Neuronal stem cell (in vitro differentiated cells): ENCODE measurements around the gene JPH3.
A peak's percentile ranks its signal among the peaks of the same experiment; 100 is the strongest.

ENCODE experiments used
- DNase-seq: peaks from one replicate; pipeline ENCODE4 v3.0.0-alpha.2; 2013; ENCODE audit warnings: low spot score
- H2AFZ ChIP-seq: one replicate; pipeline ENCODE4 v1.6.1; 2013; ENCODE audit warnings: mild to moderate bottlenecking, low read length, inconsistent platforms
- H2AK5ac ChIP-seq: 2 replicates; pipeline ENCODE4 v1.6.1; 2013; ENCODE audit warnings: low read depth, mild to moderate bottlenecking, inconsistent platforms, low read length, moderate library complexity, mixed read lengths
- H2BK120ac ChIP-seq: 2 replicates; pipeline ENCODE4 v1.6.1; 2013; ENCODE audit warnings: low read depth, mild to moderate bottlenecking, inconsistent platforms, low read length, moderate library complexity, mixed read lengths
- H2BK12ac ChIP-seq: one replicate; pipeline ENCODE4 v1.6.1; 2013; ENCODE audit warnings: low read length, inconsistent platforms
- H2BK15ac ChIP-seq: 2 replicates; pipeline ENCODE4 v1.6.1; 2013; ENCODE audit warnings: mild to moderate bottlenecking, low read length, inconsistent platforms, mixed read lengths
- H2BK5ac ChIP-seq: one replicate; pipeline ENCODE4 v1.6.1; 2013; ENCODE audit warnings: inconsistent platforms, mild to moderate bottlenecking, low read length, moderate library complexity
- H3K14ac ChIP-seq: one replicate; pipeline ENCODE4 v1.6.1; 2013; ENCODE audit warnings: low read length, inconsistent platforms
- H3K18ac ChIP-seq: 2 replicates; pipeline ENCODE4 v1.6.1; 2013; ENCODE audit warnings: low read length, inconsistent platforms
- H3K23ac ChIP-seq: 2 replicates; pipeline ENCODE4 v1.6.1; 2013; ENCODE audit warnings: low read depth, mild to moderate bottlenecking, mixed read lengths, low read length, inconsistent platforms; ENCODE audit not compliant: poor library complexity
- H3K27ac ChIP-seq: replicated peaks from 3 replicates; pipeline ENCODE4 v1.5.1; 2013; ENCODE audit warnings: low read length, inconsistent platforms
- H3K27me3 ChIP-seq, 3 experiments: 2 replicates each; pipeline ENCODE4 v1.6.1; 2013; ENCODE audit warnings: low read length in 3 of 3, mild to moderate bottlenecking in 2 of 3, inconsistent platforms in 1 of 3, low read depth in 1 of 3, mixed read lengths in 1 of 3, moderate library complexity in 1 of 3; ENCODE audit not compliant: control insufficient read depth in 3 of 3, insufficient read depth in 3 of 3
- H3K36me3 ChIP-seq, 2 donors: replicated peaks in 1 of 2; 2 replicates each; pipeline ENCODE4 v1.6.1; 2013; ENCODE audit warnings: low read length in 2 of 2; ENCODE audit not compliant: control insufficient read depth in 2 of 2, insufficient read depth in 2 of 2
- H3K4ac ChIP-seq: 2 replicates; pipeline ENCODE4 v1.6.1; 2013; ENCODE audit warnings: inconsistent platforms, mild to moderate bottlenecking, low read length, moderate library complexity
- H3K4me1 ChIP-seq, 2 donors: 1 replicate in 1 of 2; 2 replicates in 1 of 2; pipeline ENCODE4 v1.6.1; 2013; ENCODE audit warnings: low read length in 2 of 2, low read depth in 1 of 2; ENCODE audit not compliant: control insufficient read depth in 2 of 2, insufficient read depth in 1 of 2
- H3K4me2 ChIP-seq: one replicate; pipeline ENCODE4 v1.6.1; 2013; ENCODE audit warnings: mild to moderate bottlenecking, low read length, inconsistent platforms; ENCODE audit not compliant: insufficient read depth, poor library complexity, severe bottlenecking
- H3K4me3 ChIP-seq, 2 donors: 2 replicates each; pipeline ENCODE4 v1.5.1; 2013; ENCODE audit warnings: low read length in 2 of 2, mild to moderate bottlenecking in 2 of 2, inconsistent platforms in 1 of 2, moderate library complexity in 1 of 2
- H3K79me1 ChIP-seq: one replicate; pipeline ENCODE4 v1.6.1; 2013; ENCODE audit warnings: low read depth, mild to moderate bottlenecking, inconsistent platforms, low read length, moderate library complexity
- H3K9ac ChIP-seq: one replicate; pipeline ENCODE4 v1.6.1; 2013; ENCODE audit warnings: mild to moderate bottlenecking, low read depth, low read length, inconsistent platforms; ENCODE audit not compliant: poor library complexity
- H3K9me3 ChIP-seq, 2 donors: replicated peaks in 1 of 2; 2 replicates each; pipeline versions ENCODE3 to v1.6.1; 2013; ENCODE audit warnings: low read length in 2 of 2, mild to moderate bottlenecking in 2 of 2, inconsistent platforms in 1 of 2, low read depth in 1 of 2, mixed read lengths in 1 of 2, moderate library complexity in 1 of 2; ENCODE audit not compliant: control insufficient read depth in 2 of 2, insufficient read depth in 1 of 2
- H4K8ac ChIP-seq: one replicate; pipeline ENCODE4 v1.6.1; 2013; ENCODE audit warnings: low read depth, mild to moderate bottlenecking, inconsistent platforms, low read length, moderate library complexity
- H4K91ac ChIP-seq: one replicate; pipeline ENCODE4 v1.6.1; 2013; ENCODE audit warnings: low read length, low read depth, mild to moderate bottlenecking, inconsistent platforms; ENCODE audit not compliant: poor library complexity
- WGBS, 2 donors: extraction: QIAGEN DNeasy Blood & Tissue Kit; methylation state at CpG; one replicate each; pipeline ENCODE4 v1.1.7; 2013; ENCODE audit warnings: missing lambda C conversion rate in 2 of 2, mixed read lengths in 1 of 2; ENCODE audit not compliant: insufficient read length in 2 of 2, insufficient replicate concordance in 1 of 2; ENCODE audit errors: extremely low coverage in 2 of 2; 5-methylcytosine and 5-hydroxymethylcytosine counted together

Gene JPH3

DNA sequence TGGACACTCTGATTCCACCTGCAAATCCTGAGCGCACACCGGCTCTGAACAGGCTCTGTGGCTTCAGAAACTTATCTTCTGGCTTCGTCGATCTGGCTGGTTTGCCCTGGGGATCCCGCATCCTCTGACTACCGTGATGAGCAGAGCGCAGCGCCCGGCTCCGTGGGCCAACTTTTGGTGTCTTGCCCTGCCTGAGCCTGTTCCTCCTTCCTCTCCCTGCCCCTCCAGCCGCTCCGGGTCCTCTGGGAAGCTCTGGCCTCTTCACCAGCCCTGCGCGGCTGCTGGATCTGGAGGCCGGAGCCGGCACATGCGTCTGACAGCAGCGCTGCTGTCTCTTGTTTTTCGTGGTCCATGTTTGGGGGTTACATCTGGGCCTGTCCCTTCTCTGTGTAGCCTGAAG lies 65.6 kb downstream of the JPH3 start:
- Histone ChIP-seq H2BK12ac (no peak overlapping the region), H2AK5ac (no peak overlapping the region), H3K14ac (peak overlapping the region; percentile 38), H4K91ac (no peak overlapping the region), H3K9me3 (no peaks in the 10 kb centered on the region), H3K18ac (no peak overlapping the region), H3K23ac (no peak overlapping the region), H2BK15ac (no peak overlapping the region), H2BK120ac (no peak overlapping the region), H2BK5ac (no peak overlapping the region), H3K79me1 (peaks cover 3% of the 10 kb centered on the region), H3K27ac (no peak overlapping the region), H2AFZ (no peak overlapping the region), H3K4ac (peak overlapping the region; percentile 66), H3K9ac (no peak overlapping the region), H3K36me3 (no peaks in the 10 kb centered on the region), H3K27me3 (no peaks in the 10 kb centered on the region), H4K8ac (no peak overlapping the region), H3K4me3 (no peak overlapping the region), H3K4me1 (no peaks in the 10 kb centered on the region), H3K4me2 (no peak overlapping the region)
- no CpG with 5 or more reads among the region's 19 CpGs for WGBS, 2 donors
- DNase-seq: no peak

GRCh38 chr16:87669672-87670071 lies 67.4 kb downstream of the JPH3 start:
- Histone ChIP-seq H4K8ac (no peak overlapping the region), H2AFZ (no peak overlapping the region), H2AK5ac (no peak overlapping the region), H3K27me3 (no peaks in the 10 kb centered on the region), H3K9me3 (no peaks in the 10 kb centered on the region), H3K36me3 (no peaks in the 10 kb centered on the region), H2BK15ac (no peak overlapping the region), H3K18ac (peak overlapping the region; percentile 27), H3K9ac (no peak overlapping the region), H2BK12ac (no peak overlapping the region), H3K4ac (no peak overlapping the region), H3K4me1 (no peaks in the 10 kb centered on the region), H3K4me3 (no peak overlapping the region), H3K4me2 (no peak overlapping the region), H2BK120ac (no peak overlapping the region), H3K79me1 (peaks cover 3% of the 10 kb centered on the region), H4K91ac (no peak overlapping the region), H3K14ac (peak overlapping the region; percentile 71), H3K23ac (peak overlapping the region; percentile 85), H2BK5ac (no peak overlapping the region), H3K27ac (no peak overlapping the region)
- WGBS, 2 donors: no CpG with 5 or more reads among the region's 21 CpGs
- no peak for DNase-seq

GRCh38 chr16:87671221-87671620 lies 68.9 kb downstream of the JPH3 start:
- H3K27me3 ChIP-seq: no peaks in the 10 kb centered on the region
- H2AK5ac ChIP-seq: no peak overlapping the region
- no peak overlapping the region for H3K9ac ChIP-seq
- peak overlapping the region; percentile 27 for H3K18ac ChIP-seq
- H3K4me3 ChIP-seq: no peak overlapping the region
- peaks cover 3% of the 10 kb centered on the region for H3K79me1 ChIP-seq
- peak overlapping the region; percentile 89 for H3K14ac ChIP-seq
- peak overlapping the region; percentile 70 for H3K23ac ChIP-seq
- H3K36me3 ChIP-seq: no peaks in the 10 kb centered on the region
- H2BK120ac ChIP-seq: no peak overlapping the region
- H2BK15ac ChIP-seq: no peak overlapping the region
- no peak overlapping the region for H4K91ac ChIP-seq
- WGBS, 2 donors: no CpG with 5 or more reads among the region's 13 CpGs
- H4K8ac ChIP-seq: peak overlapping the region; percentile 32
- H3K4me2 ChIP-seq: no peak overlapping the region
- no peak overlapping the region for H3K4ac ChIP-seq
- no peaks in the 10 kb centered on the region for H3K9me3 ChIP-seq
- no peak for DNase-seq
- no peak overlapping the region for H2BK5ac ChIP-seq
- no peak overlapping the region for H3K27ac ChIP-seq
- H3K4me1 ChIP-seq: peaks cover 0 to 8% of the 10 kb centered on the region in 2 donors
- H2BK12ac ChIP-seq: no peak overlapping the region
- H2AFZ ChIP-seq: no peak overlapping the region

GRCh38 chr16:87671715-87672270 lies 69.5 kb downstream of the JPH3 start:
- DNase-seq: no peak
- Histone ChIP-seq H3K4me3 (no peak overlapping the region), H3K4me1 (peaks cover 0 to 8% of the 10 kb centered on the region in 2 donors), H3K79me1 (peaks cover 3% of the 10 kb centered on the region), H3K14ac (no peak overlapping the region), H3K4me2 (no peak overlapping the region), H4K8ac (peak overlapping the region; percentile 82), H2AFZ (no peak overlapping the region), H2BK12ac (no peak overlapping the region), H2AK5ac (no peak overlapping the region), H2BK5ac (peak overlapping the region; percentile 66), H3K23ac (peak overlapping the region; percentile 70), H3K9me3 (no peaks in the 10 kb centered on the region), H3K27ac (no peak overlapping the region), H4K91ac (no peak overlapping the region), H2BK15ac (no peak overlapping the region), H3K4ac (no peak overlapping the region), H3K9ac (no peak overlapping the region), H3K27me3 (no peaks in the 10 kb centered on the region), H3K18ac (no peak overlapping the region), H2BK120ac (no peak overlapping the region), H3K36me3 (no peaks in the 10 kb centered on the region)
- WGBS, 2 donors: no CpG with 5 or more reads among the region's 20 CpGs
